Measurements from ENCODE around the gene DDX54.

DDX54 gene

GRCh38 chr12:113134521-113134951 lies 50.7 kb downstream of the DDX54 start:
- TF ChIP-seq CTCF (IDR thresholded peaks at IDR 0.05; ENCODE audit: low read depth, low read length), result no peak
- no peak for DNase-seq (ENCODE audit: low read depth in 2 of 2)
- no peak overlapping the region for H3K4me3 ChIP-seq (replicated peaks in 1 of 2; ENCODE audit: low read depth in 2 of 2, low read length in 2 of 2)

- no peak overlapping the region for H3K4me3 ChIP-seq (replicated peaks in 1 of 2; ENCODE audit: low read depth in 2 of 2, low read length in 2 of 2)
- TF ChIP-seq CTCF (IDR thresholded peaks at IDR 0.05; ENCODE audit: low read depth, low read length), result no peak
- no peak for DNase-seq (ENCODE audit: low read depth in 2 of 2)
These were observed 51.2 kb downstream of the DDX54 start for GRCh38 chr12:113134071-113134470.

GRCh38 chr12:113133666-113134065 lies 51.6 kb downstream of the DDX54 start:
- DNase-seq (ENCODE audit: low read depth in 2 of 2), result no peak
- H3K4me3 ChIP-seq (replicated peaks in 1 of 2; ENCODE audit: low read depth in 2 of 2, low read length in 2 of 2), result no peak overlapping the region
- no peak for TF ChIP-seq CTCF (IDR thresholded peaks at IDR 0.05; ENCODE audit: low read depth, low read length)

- H3K4me3 ChIP-seq (replicated peaks in 1 of 2; ENCODE audit: low read depth in 2 of 2, low read length in 2 of 2), result no peak overlapping the region
- no peak for DNase-seq (ENCODE audit: low read depth in 2 of 2)
- no peak for TF ChIP-seq CTCF (IDR thresholded peaks at IDR 0.05; ENCODE audit: low read depth, low read length)
These were observed 52.2 kb downstream of the DDX54 start for GRCh38 chr12:113133036-113133435.

GRCh38 chr12:113131556-113131955 lies 53.7 kb downstream of the DDX54 start:
- no peak for DNase-seq (ENCODE audit: low read depth in 2 of 2)
- H3K4me3 ChIP-seq (replicated peaks in 1 of 2; ENCODE audit: low read depth in 2 of 2, low read length in 2 of 2), result no peak overlapping the region
- TF ChIP-seq CTCF (IDR thresholded peaks at IDR 0.05; ENCODE audit: low read depth, low read length), result no peak

- no peak overlapping the region for H3K4me3 ChIP-seq (replicated peaks in 1 of 2; ENCODE audit: low read depth in 2 of 2, low read length in 2 of 2)
- TF ChIP-seq CTCF (IDR thresholded peaks at IDR 0.05; ENCODE audit: low read depth, low read length), result no peak
- DNase-seq (ENCODE audit: low read depth in 2 of 2), result no peak
These were observed 54.7 kb downstream of the DDX54 start for GRCh38 chr12:113130457-113131135.
